ENCODE data around the gene CES2.

CES2 gene

DNA sequence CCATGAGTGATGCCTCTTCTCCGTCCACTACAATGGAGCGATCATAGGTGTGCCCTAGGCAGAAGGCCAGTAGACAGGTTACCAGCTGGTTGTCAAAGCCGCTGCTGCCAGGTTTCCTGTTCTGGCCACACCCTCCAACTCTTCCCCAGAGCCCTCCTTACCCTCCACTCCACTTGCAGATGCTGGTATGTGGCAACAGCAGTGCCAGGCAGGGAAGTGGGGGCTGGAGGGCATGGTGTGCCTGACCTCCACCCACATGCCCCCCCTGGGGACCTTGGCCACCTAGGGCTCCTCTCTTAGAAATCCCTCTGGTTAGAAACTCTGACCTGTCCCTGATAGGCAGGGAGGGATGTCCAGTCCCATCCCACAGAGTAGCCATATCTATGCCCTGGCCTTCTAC lies 11.4 kb upstream of the CES2 start:
- no peak for TF ChIP-seq EZH2 (IDR thresholded peaks at IDR 0.05; ENCODE audit: borderline replicate concordance, low read depth, low read length, severe bottlenecking)
- TF ChIP-seq, protein P1, sequence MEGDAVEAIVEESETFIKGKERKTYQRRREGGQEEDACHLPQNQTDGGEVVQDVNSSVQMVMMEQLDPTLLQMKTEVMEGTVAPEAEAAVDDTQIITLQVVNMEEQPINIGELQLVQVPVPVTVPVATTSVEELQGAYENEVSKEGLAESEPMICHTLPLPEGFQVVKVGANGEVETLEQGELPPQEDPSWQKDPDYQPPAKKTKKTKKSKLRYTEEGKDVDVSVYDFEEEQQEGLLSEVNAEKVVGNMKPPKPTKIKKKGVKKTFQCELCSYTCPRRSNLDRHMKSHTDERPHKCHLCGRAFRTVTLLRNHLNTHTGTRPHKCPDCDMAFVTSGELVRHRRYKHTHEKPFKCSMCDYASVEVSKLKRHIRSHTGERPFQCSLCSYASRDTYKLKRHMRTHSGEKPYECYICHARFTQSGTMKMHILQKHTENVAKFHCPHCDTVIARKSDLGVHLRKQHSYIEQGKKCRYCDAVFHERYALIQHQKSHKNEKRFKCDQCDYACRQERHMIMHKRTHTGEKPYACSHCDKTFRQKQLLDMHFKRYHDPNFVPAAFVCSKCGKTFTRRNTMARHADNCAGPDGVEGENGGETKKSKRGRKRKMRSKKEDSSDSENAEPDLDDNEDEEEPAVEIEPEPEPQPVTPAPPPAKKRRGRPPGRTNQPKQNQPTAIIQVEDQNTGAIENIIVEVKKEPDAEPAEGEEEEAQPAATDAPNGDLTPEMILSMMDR (IDR thresholded peaks at IDR 0.05; ENCODE audit: borderline replicate concordance, extremely low read depth, low read length, poor library complexity, severe bottlenecking), result no peak
- H3K9ac ChIP-seq (ENCODE audit: low read depth, low read length), result no peak overlapping the region
- no peak overlapping the region for H3K4me3 ChIP-seq (ENCODE audit: low read depth in 1 of 2, low read length in 2 of 2)
- peaks cover 7% of the 10 kb centered on the region for H3K27me3 ChIP-seq (ENCODE audit: insufficient read depth, low read length, poor library complexity)
- no peaks in the 10 kb centered on the region for H3K79me2 ChIP-seq (ENCODE audit: insufficient read depth, low read length)
- H3K27ac ChIP-seq (ENCODE audit: low read length), result no peak overlapping the region
- no peak overlapping the region for H3K4me2 ChIP-seq (ENCODE audit: insufficient read depth, low read length)
- H2AFZ ChIP-seq (ENCODE audit: low read depth, low read length), result no peak overlapping the region
- no peaks in the 10 kb centered on the region for H3K36me3 ChIP-seq (ENCODE audit: insufficient read depth, low read length)
- no peaks in the 10 kb centered on the region for H3K4me1 ChIP-seq (ENCODE audit: insufficient read depth, low read length)
- DNase-seq (no peak), ATAC-seq (ENCODE audit: insufficient read depth, low read depth) (no peak)
- no peaks in the 10 kb centered on the region for H3K9me3 ChIP-seq (ENCODE audit: insufficient read depth, low read length, severe bottlenecking)
- H4K20me1 ChIP-seq (ENCODE audit: insufficient read depth, low read length), result no peaks in the 10 kb centered on the region

DNA sequence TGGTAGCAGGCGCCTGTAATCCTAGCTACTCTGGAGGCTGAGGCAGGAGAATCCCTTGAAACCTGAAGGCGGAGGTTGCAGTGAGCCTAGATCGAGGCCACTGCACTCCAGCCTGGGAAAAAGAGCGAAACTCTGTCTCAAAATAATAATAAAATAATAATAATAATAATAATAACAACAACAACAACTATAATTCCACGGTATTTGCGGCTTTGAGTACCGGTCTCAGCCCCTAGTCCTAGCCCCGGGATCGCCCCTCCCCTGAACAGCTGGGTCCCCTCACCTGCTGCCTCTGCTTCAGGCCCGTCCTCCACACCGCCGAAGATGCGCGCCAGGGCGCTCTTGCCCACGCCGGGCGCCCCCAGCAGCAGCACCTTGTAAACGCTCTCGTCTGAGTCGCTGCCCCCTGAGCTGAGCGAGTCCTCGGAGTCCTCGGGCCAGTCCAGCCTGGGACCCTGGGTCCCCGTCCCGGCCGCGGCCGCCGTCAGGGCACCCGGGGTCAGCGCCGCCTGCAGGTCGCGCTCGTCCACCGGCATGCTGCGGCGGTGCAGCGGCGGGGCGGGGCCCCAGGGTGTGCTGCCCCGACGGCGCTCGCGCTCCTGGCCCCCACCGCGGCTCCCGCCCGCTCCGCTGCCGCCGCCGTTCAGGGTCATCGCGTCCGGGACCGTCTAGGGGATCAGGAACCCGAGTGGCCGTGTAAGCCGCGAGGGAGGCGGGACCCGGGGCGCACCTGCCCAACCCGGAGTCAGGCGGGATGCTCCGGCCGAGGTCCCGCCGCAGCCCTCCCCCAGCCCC lies 10.6 kb upstream of the CES2 start:
- DNase-seq, result no peak
- TF ChIP-seq EZH2 (IDR thresholded peaks at IDR 0.05; ENCODE audit: borderline replicate concordance, low read depth, low read length, severe bottlenecking), result no peak
- TF ChIP-seq, protein P1 (IDR thresholded peaks at IDR 0.05; ENCODE audit: borderline replicate concordance, extremely low read depth, low read length, poor library complexity, severe bottlenecking), result no peak

DNA sequence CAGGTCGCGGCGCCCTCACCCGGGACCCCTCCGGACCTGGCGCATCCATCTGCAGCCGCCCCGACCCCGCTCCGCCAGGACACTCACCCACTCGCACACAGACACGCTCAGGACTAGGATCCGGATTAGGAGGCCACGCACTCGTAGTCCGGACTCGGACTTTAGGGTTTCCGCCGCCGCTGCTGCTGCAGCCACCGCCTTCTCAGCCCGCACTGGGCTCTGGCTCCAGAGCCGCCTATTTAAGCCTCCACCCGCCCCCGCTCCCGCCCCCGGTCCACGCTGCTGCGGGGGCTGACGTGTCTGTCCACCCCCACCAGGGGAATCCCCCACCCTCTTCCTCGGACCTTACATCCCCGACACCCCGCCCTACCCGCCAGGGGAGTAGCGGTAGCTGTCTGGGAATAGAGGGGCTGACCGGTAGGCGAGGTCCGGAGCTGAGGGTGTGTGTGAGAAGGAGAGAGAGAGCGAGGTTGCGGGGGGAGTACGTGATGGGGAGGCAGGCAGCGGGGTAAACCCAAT lies 9.9 kb upstream of the CES2 start, which contains the start of gene RRAD:
Gene RRAD (minus strand): TSS at position 214 of the 519 bp plus-strand sequence. CDS start 356 bp downstream, outside the sequence.
- H3K4me3 ChIP-seq (ENCODE audit: low read depth in 1 of 2, low read length in 2 of 2), result no peak within 1 kb of the TSS
- H3K27me3 ChIP-seq (ENCODE audit: insufficient read depth, low read length, poor library complexity), result no peaks in the 10 kb centered on the region
- H4K20me1 ChIP-seq (ENCODE audit: insufficient read depth, low read length), result no peaks in the 10 kb centered on the region
- no peak within 1 kb of the TSS for H3K9ac ChIP-seq (ENCODE audit: low read depth, low read length)
- no peak within 1 kb of the TSS for H2AFZ ChIP-seq (ENCODE audit: low read depth, low read length)
- no peak within 1 kb of the TSS for H3K27ac ChIP-seq (ENCODE audit: low read length)
- H3K4me1 ChIP-seq (ENCODE audit: insufficient read depth, low read length), result no peaks in the 10 kb centered on the region
- DNase-seq (no peak), ATAC-seq (ENCODE audit: insufficient read depth, low read depth) (no peak)
- H3K4me2 ChIP-seq (ENCODE audit: insufficient read depth, low read length), result no peak within 1 kb of the TSS
- no peaks in the 10 kb centered on the region for H3K36me3 ChIP-seq (ENCODE audit: insufficient read depth, low read length)
- no peaks in the 10 kb centered on the region for H3K79me2 ChIP-seq (ENCODE audit: insufficient read depth, low read length)
- TF ChIP-seq, protein P1 (IDR thresholded peaks at IDR 0.05; ENCODE audit: borderline replicate concordance, extremely low read depth, low read length, poor library complexity, severe bottlenecking), result no peak
- no peak for TF ChIP-seq EZH2 (IDR thresholded peaks at IDR 0.05; ENCODE audit: borderline replicate concordance, low read depth, low read length, severe bottlenecking)
- H3K9me3 ChIP-seq (ENCODE audit: insufficient read depth, low read length, severe bottlenecking), result no peaks in the 10 kb centered on the region

More for the DNA sequence above, 10.6 kb upstream of the CES2 start:
- Histone ChIP-seq H3K9ac (ENCODE audit: low read depth, low read length) (no peak overlapping the region), H3K27me3 (ENCODE audit: insufficient read depth, low read length, poor library complexity) (peaks cover 4% of the 10 kb centered on the region), H3K4me2 (ENCODE audit: insufficient read depth, low read length) (no peak overlapping the region), H3K36me3 (ENCODE audit: insufficient read depth, low read length) (no peaks in the 10 kb centered on the region), H2AFZ (ENCODE audit: low read depth, low read length) (no peak overlapping the region), H3K79me2 (ENCODE audit: insufficient read depth, low read length) (no peaks in the 10 kb centered on the region), H3K9me3 (ENCODE audit: insufficient read depth, low read length, severe bottlenecking) (no peaks in the 10 kb centered on the region), H4K20me1 (ENCODE audit: insufficient read depth, low read length) (no peaks in the 10 kb centered on the region), H3K4me3 (ENCODE audit: low read depth in 1 of 2, low read length in 2 of 2) (no peak overlapping the region), H3K4me1 (ENCODE audit: insufficient read depth, low read length) (no peaks in the 10 kb centered on the region), H3K27ac (ENCODE audit: low read length) (no peak overlapping the region)
- ATAC-seq (ENCODE audit: insufficient read depth, low read depth), result no peak
